Measurements from ENCODE around the gene THYN1. TPM values are rescaled to one million over a fixed set of nuclear protein-coding genes. Genes with fewer than 3 reads are reported as not detected.
A peak's percentile ranks its signal among the peaks of the same experiment; 100 is the strongest.

The THYN1 gene
- total RNA-seq, 1 experiment from 2014 or later: 97.0 TPM

- H3K18ac ChIP-seq (ENCODE audit: insufficient read length, low read depth, low read length): no peak overlapping the region
- Mint-ChIP-seq H3K4me1 (peaks cover 23 to 26% of the 10 kb centered on the region in 2 experiments), H3K36me3 (ENCODE audit: insufficient read depth in 1 of 3, low read depth in 3 of 3) (peaks cover 21 to 42% (median 35%) of the 10 kb centered on the region in 3 experiments; a peak in 6 of 7 replicates), H3K27ac (peak overlapping the region in 2 of 3 experiments; percentile 38 to 75; a peak in 6 of 7 replicates), H3K9me3 (no peaks in the 10 kb centered on the region), H3K4me3 (peak overlapping the region; percentile 85 to 91), H3K27me3 (ENCODE audit: low read depth) (no peaks in the 10 kb centered on the region)
- H4K91ac ChIP-seq (ENCODE audit: insufficient read length, low read depth, low read length): no peak overlapping the region
- peak overlapping the region; percentile 13 for H3K9ac ChIP-seq (ENCODE audit: extremely low read depth, insufficient read length, low read length)
- no peak overlapping the region for H3K4ac ChIP-seq (ENCODE audit: low read depth, low read length)
- WGBS (ENCODE audit: extremely low coverage, insufficient read length, low lambda C conversion rate): no CpG with 5 or more reads among the region's 27 CpGs
- peak; percentile 40 for DNase-seq
- H2AFZ ChIP-seq (ENCODE audit: low read length): no peak overlapping the region
- H3K23me2 ChIP-seq (ENCODE audit: insufficient read length, low read depth, low read length, poor library complexity, severe bottlenecking): peaks cover 3% of the 10 kb centered on the region
- no peak overlapping the region for H4K5ac ChIP-seq (ENCODE audit: insufficient read length, low read depth, low read length)
- no peak overlapping the region for H3T11ph ChIP-seq (ENCODE audit: low read length)
- H3K79me1 ChIP-seq (ENCODE audit: insufficient read depth, low read depth, low read length, poor library complexity, severe bottlenecking): no peaks in the 10 kb centered on the region
- H2BK5ac ChIP-seq (ENCODE audit: insufficient read length, low read length): no peak overlapping the region
- H3K4me2 ChIP-seq (ENCODE audit: insufficient read depth, insufficient read length, low read length): peak overlapping the region; percentile 77
- no peaks in the 10 kb centered on the region for H3K79me2 ChIP-seq (ENCODE audit: insufficient read depth, low read length)
- H3K27ac ChIP-seq (ENCODE audit: insufficient read length, low read depth, low read length): no peak overlapping the region
- no peak overlapping the region for H4K8ac ChIP-seq (replicated peaks; ENCODE audit: insufficient read length, low read depth, low read length)
- H4K20me1 ChIP-seq (ENCODE audit: control insufficient read depth, insufficient read depth, insufficient read length): no peaks in the 10 kb centered on the region
- no peak overlapping the region for H3K14ac ChIP-seq (ENCODE audit: insufficient read depth, low read length)
- H3K9me3 ChIP-seq (ENCODE audit: control insufficient read depth, low read depth, low read length): no peaks in the 10 kb centered on the region
- H2BK20ac ChIP-seq (ENCODE audit: low read depth, low read length, poor library complexity, severe bottlenecking): no peak overlapping the region
- no peak overlapping the region for H3K56ac ChIP-seq (ENCODE audit: insufficient read length, low read depth, low read length)
- H2BK15ac ChIP-seq (ENCODE audit: low read depth, low read length): no peak overlapping the region
- H3K27me3 ChIP-seq (ENCODE audit: insufficient read depth, low read length): no peaks in the 10 kb centered on the region
- H2BK120ac ChIP-seq (ENCODE audit: low read depth, low read length, poor library complexity, severe bottlenecking): no peak overlapping the region
- H2AK5ac ChIP-seq (ENCODE audit: insufficient read length, low read length): no peak overlapping the region
- no peak overlapping the region for H2BK12ac ChIP-seq (ENCODE audit: insufficient read length, low read depth, low read length)
- TF ChIP-seq CTCF (conservative IDR thresholded peaks at IDR 0.05): no peak
- 0 out of 2 replicates have a peak, but pooled peaks cover 2% of the 10 kb centered on the region for H3K4me1 ChIP-seq (ENCODE audit: insufficient read depth, low read length)
- H3K23ac ChIP-seq (ENCODE audit: insufficient read length, low read depth, low read length): no peak overlapping the region
Measured at GRCh38 chr11:134252346-134253187, 585 bp downstream of the THYN1 start.

Measured in H9 (cell line).